Gastrocnemius medialis (tissue), 4 donors: ENCODE results near the gene DCC. TPM values are rescaled to one million over a fixed set of nuclear protein-coding genes. Genes with fewer than 3 reads are reported as not detected.

Experiments
- ATAC-seq, 2 donors: fragments of 150-250 bp; one replicate each; pipeline ENCODE4 v1.9.1; 2016
- DNase-seq, 2 donors: peaks; one replicate each; pipeline ENCODE4 v3.0.0-alpha.2; 2019
- H3K27ac ChIP-seq, 4 donors: fragments of 200-600 bp; sonication (generic); 1 replicate in 1 of 4; 2 replicates in 3 of 4; pipeline ENCODE4 v1.5.1; 2016 to 2018; ENCODE audit warnings: mild to moderate bottlenecking in 2 of 4, moderate library complexity in 1 of 4
- H3K27me3 ChIP-seq, 3 donors: fragments of 200-600 bp; sonication (generic) in 2 of 3; 1 replicate in 1 of 3; 2 replicates in 2 of 3; pipeline versions ENCODE4 v1.5.1 to v1.6.0; 2016 to 2019; ENCODE audit warnings: mild to moderate bottlenecking in 1 of 3, moderate library complexity in 1 of 3
- H3K36me3 ChIP-seq, 2 donors: fragments of 200-600 bp; sonication (generic) in 1 of 2; one replicate each; pipeline ENCODE4 v1.5.1; 2017 to 2018
- H3K4me1 ChIP-seq, 2 donors: fragments of 200-600 bp; sonication (generic) in 1 of 2; one replicate each; pipeline ENCODE4 v1.5.1; 2016 to 2017; ENCODE audit warnings: mild to moderate bottlenecking in 2 of 2
- H3K4me3 ChIP-seq, 4 donors: fragments of 200-600 bp; sonication (generic) in 3 of 4; 1 replicate in 1 of 4; 2 replicates in 3 of 4; pipeline ENCODE4 v1.5.1; 2016 to 2019; ENCODE audit warnings: mild to moderate bottlenecking in 2 of 4
- H3K9me3 ChIP-seq, 3 donors: fragments of 200-600 bp; sonication (generic) in 2 of 3; 1 replicate in 1 of 3; 2 replicates in 2 of 3; pipeline ENCODE4 v1.5.1; 2016 to 2019
- CTCF ChIP-seq, 5 experiments: fragments of 450-650 bp in 3 of 5; fragments of 200-600 bp in 2 of 5; sonication (generic) in 2 of 5; IDR thresholded peaks in 4 of 5; conservative IDR thresholded peaks in 1 of 5; 1 replicate in 4 of 5; 2 replicates in 1 of 5; pipeline ENCODE4 v1.5.1; 2016 to 2019; ENCODE audit warnings: antibody characterized with exemption in 5 of 5, mild to moderate bottlenecking in 3 of 5, moderate library complexity in 3 of 5
- POLR2A ChIP-seq, 2 donors: fragments of 450-650 bp; IDR thresholded peaks; one replicate each; pipeline ENCODE4 v1.6.1; 2017; ENCODE audit warnings: antibody characterized with exemption in 2 of 2, mild to moderate bottlenecking in 2 of 2, moderate library complexity in 2 of 2
- in situ Hi-C, 4 donors: fragments of 200-750 bp; cut with MboI; loops; one replicate each; pipeline versions ENCODE4 v1.15.0 to v1.8.0; 2017; ENCODE audit warnings: low sequenced_read_pairs in 4 of 4
- intact Hi-C: fragments of 100-400 bp; cut with DNase I; formaldehyde crosslinking; loops from one replicate; pipeline ENCODE4 v1.15.1; 2023; ENCODE audit warnings: low total_unique reads
- total RNA-seq, 4 donors: library from RNA; depleted of rRNA; stranded (reverse); fragments of >200 nt; gene quantifications; one replicate each; pipeline versions ENCODE4 v1.1.0 to v1.2.3, GENCODE V29; 2016

DCC gene
- total RNA-seq, 4 donors from 2014 or later, result not detected

GRCh38 chr18:53117851-53118250 is 777.9 kb downstream of the DCC start:
- Histone ChIP-seq H3K27me3 (no peaks in the 10 kb centered on the region), H3K4me1 (no peaks in the 10 kb centered on the region), H3K9me3 (no peaks in the 10 kb centered on the region), H3K36me3 (no peaks in the 10 kb centered on the region), H3K27ac (no peak overlapping the region), H3K4me3 (no peak overlapping the region)
- in situ Hi-C loops, result no loop called here
- ATAC-seq, result no peak
- intact Hi-C loops, result no loop called here
- no peak for DNase-seq
- no peak for TF ChIP-seq CTCF (IDR thresholded peaks at IDR 0.05 in 4 of 5, conservative IDR thresholded peaks at IDR 0.05 in 1 of 5)
- TF ChIP-seq POLR2A (IDR thresholded peaks at IDR 0.05), result no peak

DNA sequence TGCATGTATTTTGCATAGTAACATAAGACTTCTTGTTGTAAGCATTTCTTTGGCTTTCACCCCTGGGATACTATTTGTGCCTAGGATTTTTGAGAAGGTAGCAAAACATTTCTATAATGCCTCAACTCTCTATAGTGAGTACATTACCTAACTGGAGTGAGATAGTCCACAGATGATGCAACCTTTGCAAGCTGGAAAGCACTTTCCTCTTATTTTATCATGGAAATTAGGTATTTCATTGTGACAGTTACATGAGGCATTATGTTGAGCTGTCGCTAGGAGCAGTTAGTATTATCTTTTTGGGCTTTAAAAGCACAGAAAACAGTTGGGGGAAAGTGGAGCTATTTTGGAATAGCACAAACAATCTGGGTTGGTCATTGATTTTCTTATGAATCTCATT is 786.2 kb downstream of the DCC start:
- no peak for ATAC-seq
- in situ Hi-C loops, result no loop called here

GRCh38 chr18:53131001-53131400 is 791.0 kb downstream of the DCC start:
- in situ Hi-C loops, result no loop called here
- H3K36me3 ChIP-seq, result no peaks in the 10 kb centered on the region
- intact Hi-C loops, result no loop called here
- no peak overlapping the region for H3K4me3 ChIP-seq
- H3K4me1 ChIP-seq, result no peaks in the 10 kb centered on the region
- H3K27ac ChIP-seq, result no peak overlapping the region
- no peak for ATAC-seq
- TF ChIP-seq CTCF (IDR thresholded peaks at IDR 0.05 in 4 of 5, conservative IDR thresholded peaks at IDR 0.05 in 1 of 5), result no peak
- TF ChIP-seq POLR2A (IDR thresholded peaks at IDR 0.05), result no peak
- no peaks in the 10 kb centered on the region for H3K9me3 ChIP-seq
- no peaks in the 10 kb centered on the region for H3K27me3 ChIP-seq
- DNase-seq, result no peak

More for the DNA sequence above, 786.2 kb downstream of the DCC start:
- no peak for TF ChIP-seq POLR2A (IDR thresholded peaks at IDR 0.05)
- no peak for TF ChIP-seq CTCF (IDR thresholded peaks at IDR 0.05 in 4 of 5, conservative IDR thresholded peaks at IDR 0.05 in 1 of 5)
- Histone ChIP-seq H3K36me3 (no peaks in the 10 kb centered on the region), H3K4me1 (no peaks in the 10 kb centered on the region), H3K27me3 (no peaks in the 10 kb centered on the region), H3K27ac (no peak overlapping the region), H3K4me3 (no peak overlapping the region), H3K9me3 (no peaks in the 10 kb centered on the region)
- intact Hi-C loops, result no loop called here
- DNase-seq, result no peak

DNA sequence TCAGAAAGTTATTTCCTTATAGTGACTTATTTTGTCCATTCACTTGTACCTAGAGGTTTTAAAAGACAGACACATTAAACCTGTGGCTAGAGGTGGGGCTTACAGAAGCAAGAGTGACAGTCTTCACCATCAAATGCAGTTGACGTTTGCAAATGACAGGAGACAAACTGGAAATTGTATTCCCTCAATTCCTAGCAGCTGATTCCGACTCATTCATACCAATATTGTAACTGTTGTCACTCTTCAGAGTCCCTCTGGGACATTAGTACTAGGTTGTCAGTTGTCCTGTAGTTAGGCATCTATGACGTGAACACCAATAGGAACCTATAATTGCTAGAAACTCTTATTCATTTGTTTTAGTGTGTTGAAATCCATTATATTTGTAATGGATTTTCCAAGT is 794.7 kb downstream of the DCC start:
- H3K27ac ChIP-seq, result no peak overlapping the region
- no peaks in the 10 kb centered on the region for H3K27me3 ChIP-seq
- DNase-seq (no peak), ATAC-seq (no peak)
- H3K4me1 ChIP-seq, result no peaks in the 10 kb centered on the region
- in situ Hi-C loops, result no loop called here
- H3K9me3 ChIP-seq, result no peaks in the 10 kb centered on the region
- no peak overlapping the region for H3K4me3 ChIP-seq
- TF ChIP-seq CTCF (IDR thresholded peaks at IDR 0.05 in 4 of 5, conservative IDR thresholded peaks at IDR 0.05 in 1 of 5) (no peak), POLR2A (IDR thresholded peaks at IDR 0.05) (no peak)
- intact Hi-C loops, result no loop called here
- no peaks in the 10 kb centered on the region for H3K36me3 ChIP-seq

- no peaks in the 10 kb centered on the region for H3K36me3 ChIP-seq
- intact Hi-C loops (no loop called here), in situ Hi-C loops (no loop called here)
- ATAC-seq (no peak), DNase-seq (no peak)
- TF ChIP-seq CTCF (IDR thresholded peaks at IDR 0.05 in 4 of 5, conservative IDR thresholded peaks at IDR 0.05 in 1 of 5) (no peak), POLR2A (IDR thresholded peaks at IDR 0.05) (no peak)
- H3K9me3 ChIP-seq, result no peaks in the 10 kb centered on the region
- no peaks in the 10 kb centered on the region for H3K4me1 ChIP-seq
- no peak overlapping the region for H3K27ac ChIP-seq
- no peak overlapping the region for H3K4me3 ChIP-seq
- no peaks in the 10 kb centered on the region for H3K27me3 ChIP-seq
Observed at GRCh38 chr18:53135654-53136053, 795.7 kb downstream of the DCC start.
